Mononuclear cell (primary cell): ENCODE results near the gene XPO1. TPM values are rescaled to one million over a fixed set of nuclear protein-coding genes. Genes with fewer than 3 reads are reported as not detected.
"Not testable (repeated sequence)": the region's sequence is repeated elsewhere in the genome, so short reads cannot be mapped to it uniquely, and the experiment has no call there.

Experiments
- H3K27me3 ChIP-seq: 2 replicates; pipeline ENCODE4 v1.6.0; 2011; ENCODE audit warnings: low read length, control low read depth; ENCODE audit not compliant: insufficient read depth
- H3K4me1 ChIP-seq: 2 replicates; pipeline ENCODE4 v1.5.1; 2011; ENCODE audit warnings: mild to moderate bottlenecking, low read length, control low read depth; ENCODE audit not compliant: insufficient read depth
- H3K4me3 ChIP-seq: 2 replicates; pipeline ENCODE4 v1.5.1; 2011; ENCODE audit warnings: mild to moderate bottlenecking, low read length, moderate library complexity
- H3K9me3 ChIP-seq: 2 replicates; pipeline ENCODE4 v1.5.1; 2011; ENCODE audit warnings: low read depth, mild to moderate bottlenecking, control low read depth, low read length
- total RNA-seq: library from RNA; depleted of rRNA; stranded (reverse); fragments of >200 nt; gene quantifications from one replicate; pipeline ENCODE4 v1.2.3, GENCODE V29; 2012

The XPO1 gene, protein sequence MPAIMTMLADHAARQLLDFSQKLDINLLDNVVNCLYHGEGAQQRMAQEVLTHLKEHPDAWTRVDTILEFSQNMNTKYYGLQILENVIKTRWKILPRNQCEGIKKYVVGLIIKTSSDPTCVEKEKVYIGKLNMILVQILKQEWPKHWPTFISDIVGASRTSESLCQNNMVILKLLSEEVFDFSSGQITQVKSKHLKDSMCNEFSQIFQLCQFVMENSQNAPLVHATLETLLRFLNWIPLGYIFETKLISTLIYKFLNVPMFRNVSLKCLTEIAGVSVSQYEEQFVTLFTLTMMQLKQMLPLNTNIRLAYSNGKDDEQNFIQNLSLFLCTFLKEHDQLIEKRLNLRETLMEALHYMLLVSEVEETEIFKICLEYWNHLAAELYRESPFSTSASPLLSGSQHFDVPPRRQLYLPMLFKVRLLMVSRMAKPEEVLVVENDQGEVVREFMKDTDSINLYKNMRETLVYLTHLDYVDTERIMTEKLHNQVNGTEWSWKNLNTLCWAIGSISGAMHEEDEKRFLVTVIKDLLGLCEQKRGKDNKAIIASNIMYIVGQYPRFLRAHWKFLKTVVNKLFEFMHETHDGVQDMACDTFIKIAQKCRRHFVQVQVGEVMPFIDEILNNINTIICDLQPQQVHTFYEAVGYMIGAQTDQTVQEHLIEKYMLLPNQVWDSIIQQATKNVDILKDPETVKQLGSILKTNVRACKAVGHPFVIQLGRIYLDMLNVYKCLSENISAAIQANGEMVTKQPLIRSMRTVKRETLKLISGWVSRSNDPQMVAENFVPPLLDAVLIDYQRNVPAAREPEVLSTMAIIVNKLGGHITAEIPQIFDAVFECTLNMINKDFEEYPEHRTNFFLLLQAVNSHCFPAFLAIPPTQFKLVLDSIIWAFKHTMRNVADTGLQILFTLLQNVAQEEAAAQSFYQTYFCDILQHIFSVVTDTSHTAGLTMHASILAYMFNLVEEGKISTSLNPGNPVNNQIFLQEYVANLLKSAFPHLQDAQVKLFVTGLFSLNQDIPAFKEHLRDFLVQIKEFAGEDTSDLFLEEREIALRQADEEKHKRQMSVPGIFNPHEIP (N-terminal part only)
- 111 TPM for total RNA-seq

- no peaks in the 10 kb centered on the region for H3K9me3 ChIP-seq
- H3K4me3 ChIP-seq: peak within 1 kb of the TSS; percentile 88
- no peaks in the 10 kb centered on the region for H3K27me3 ChIP-seq
- H3K4me1 ChIP-seq: peaks cover 19% of the 10 kb centered on the region
These were observed at the start of gene XPO1 for GRCh38 chr2:61538200-61538919. Gene XPO1 (minus strand): TSS chr2:61538356. CDS start chr2:61533897, 4,459 bp downstream.

DNA sequence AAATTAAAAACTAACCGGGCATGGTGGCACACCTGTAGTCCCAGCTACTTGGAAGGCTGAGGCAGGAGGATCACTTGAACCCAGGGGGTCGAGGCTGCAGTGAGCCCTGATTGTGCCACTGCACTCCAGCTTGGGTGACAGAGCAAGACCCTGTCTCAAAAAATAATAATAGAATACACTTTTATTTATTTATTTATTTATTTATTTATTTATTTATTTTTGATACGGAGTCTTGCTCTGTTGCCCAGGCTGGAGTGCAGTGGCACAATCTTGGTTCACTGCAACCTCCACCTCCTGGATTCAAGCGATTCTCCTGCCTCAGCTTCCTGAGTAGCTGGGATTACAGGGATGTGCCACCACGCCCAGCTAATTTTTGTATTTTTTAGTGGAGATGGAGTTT is 48.8 kb upstream of the XPO1 start:
- not testable (repeated sequence) for H3K27me3 ChIP-seq, H3K4me3 ChIP-seq, H3K4me1 ChIP-seq, H3K9me3 ChIP-seq

- H3K4me1 ChIP-seq: no peaks in the 10 kb centered on the region
- H3K27me3 ChIP-seq: no peaks in the 10 kb centered on the region
- no peaks in the 10 kb centered on the region for H3K9me3 ChIP-seq
These were observed 47.2 kb upstream of the XPO1 start for GRCh38 chr2:61585383-61585782.

DNA sequence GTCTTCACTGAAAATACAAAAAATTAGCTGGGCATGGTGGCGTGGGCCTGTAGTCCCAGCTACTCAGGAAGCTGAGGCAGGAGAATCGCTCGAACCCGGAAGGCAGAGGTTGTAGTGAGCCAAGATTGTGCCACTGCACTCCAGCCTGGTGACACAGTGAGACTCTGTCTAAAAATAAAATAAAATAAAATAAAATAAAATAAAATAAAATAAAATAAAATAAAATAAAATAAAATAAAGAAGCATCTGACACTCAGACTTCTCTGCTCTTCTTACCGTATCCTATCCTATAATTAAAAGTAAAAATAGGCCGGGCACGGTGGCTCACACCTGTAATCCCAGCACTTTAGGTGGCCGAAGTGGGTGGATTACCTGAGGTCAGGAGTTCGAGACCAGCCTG is 46.2 kb upstream of the XPO1 start:
- H3K27me3 ChIP-seq, H3K4me3 ChIP-seq, H3K4me1 ChIP-seq, H3K9me3 ChIP-seq: not testable (repeated sequence)

More at GRCh38 chr2:61585383-61585782, 47.2 kb upstream of the XPO1 start:
- no peak overlapping the region for H3K4me3 ChIP-seq

DNA sequence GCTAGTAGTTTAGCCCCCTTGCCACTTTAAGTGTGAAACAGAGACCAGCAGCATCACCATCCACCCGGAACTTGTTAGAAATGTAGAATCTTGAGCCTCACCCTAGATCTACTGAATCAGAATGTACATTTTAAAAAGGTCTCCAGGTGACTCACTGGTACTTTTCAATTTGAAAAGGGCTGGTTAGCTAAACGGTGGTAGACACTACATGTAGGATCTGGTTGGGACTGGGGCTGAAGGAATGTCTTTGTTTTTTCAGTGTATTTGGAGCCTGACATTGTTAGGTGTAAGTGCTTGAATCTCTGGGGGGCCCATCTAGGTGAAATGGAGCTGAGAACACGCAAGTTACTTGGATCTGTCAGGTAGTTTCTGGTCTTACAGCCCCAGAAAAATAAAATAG is 44.0 kb upstream of the XPO1 start:
- Histone ChIP-seq H3K4me1 (no peaks in the 10 kb centered on the region), H3K9me3 (no peaks in the 10 kb centered on the region), H3K4me3 (no peak overlapping the region), H3K27me3 (no peaks in the 10 kb centered on the region)

DNA sequence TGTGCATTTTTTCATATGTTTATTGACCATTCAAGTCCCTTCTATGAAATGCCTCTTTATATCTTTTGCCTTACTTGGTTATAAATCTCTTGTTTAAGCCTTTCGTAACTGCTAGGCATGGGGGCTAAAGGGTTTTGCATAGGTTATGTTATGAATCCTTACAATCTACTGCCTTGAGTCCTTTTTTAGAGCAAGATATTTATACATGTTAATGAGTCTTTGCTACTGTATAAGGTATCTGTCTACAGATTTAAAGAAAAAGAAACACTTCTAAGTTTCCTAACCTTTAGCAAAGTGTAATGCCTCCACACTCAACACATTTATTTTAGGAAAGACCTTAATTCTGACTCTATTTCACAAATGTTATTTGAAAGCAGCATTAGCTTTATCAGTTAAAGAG is 43.6 kb upstream of the XPO1 start:
- H3K27me3 ChIP-seq: no peaks in the 10 kb centered on the region
- no peaks in the 10 kb centered on the region for H3K4me1 ChIP-seq
- H3K9me3 ChIP-seq: no peaks in the 10 kb centered on the region
- H3K4me3 ChIP-seq: no peak overlapping the region

- Histone ChIP-seq H3K9me3 (no peaks in the 10 kb centered on the region), H3K27me3 (no peaks in the 10 kb centered on the region), H3K4me3 (no peak overlapping the region), H3K4me1 (no peaks in the 10 kb centered on the region)
These were observed 37.3 kb upstream of the XPO1 start for GRCh38 chr2:61575447-61575859.

DNA sequence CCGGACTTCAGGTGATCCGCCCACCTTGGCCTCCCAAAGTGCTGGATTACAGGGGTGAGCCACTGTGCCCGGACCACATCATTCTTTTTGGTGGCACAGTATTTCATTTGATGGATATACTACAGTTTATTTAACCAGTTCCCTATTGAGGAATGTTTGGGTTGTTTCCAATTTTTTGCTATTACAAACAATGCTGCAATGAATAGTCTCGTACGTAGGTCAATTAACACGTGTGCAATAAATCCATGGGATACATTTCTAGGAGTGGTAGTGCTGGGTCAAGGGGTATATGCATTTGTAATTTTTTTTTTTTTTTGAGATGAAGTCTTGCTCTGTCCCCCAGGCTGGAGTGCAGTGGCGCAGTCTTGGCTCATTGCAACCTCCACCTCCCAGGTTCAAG is 28.4 kb upstream of the XPO1 start:
- no peaks in the 10 kb centered on the region for H3K9me3 ChIP-seq
- no peaks in the 10 kb centered on the region for H3K4me1 ChIP-seq
- no peaks in the 10 kb centered on the region for H3K27me3 ChIP-seq
- no peak overlapping the region for H3K4me3 ChIP-seq

- no peak overlapping the region for H3K4me3 ChIP-seq
- no peaks in the 10 kb centered on the region for H3K9me3 ChIP-seq
- no peaks in the 10 kb centered on the region for H3K4me1 ChIP-seq
- H3K27me3 ChIP-seq: no peaks in the 10 kb centered on the region
These were observed 24.5 kb upstream of the XPO1 start for GRCh38 chr2:61562615-61563014.

DNA sequence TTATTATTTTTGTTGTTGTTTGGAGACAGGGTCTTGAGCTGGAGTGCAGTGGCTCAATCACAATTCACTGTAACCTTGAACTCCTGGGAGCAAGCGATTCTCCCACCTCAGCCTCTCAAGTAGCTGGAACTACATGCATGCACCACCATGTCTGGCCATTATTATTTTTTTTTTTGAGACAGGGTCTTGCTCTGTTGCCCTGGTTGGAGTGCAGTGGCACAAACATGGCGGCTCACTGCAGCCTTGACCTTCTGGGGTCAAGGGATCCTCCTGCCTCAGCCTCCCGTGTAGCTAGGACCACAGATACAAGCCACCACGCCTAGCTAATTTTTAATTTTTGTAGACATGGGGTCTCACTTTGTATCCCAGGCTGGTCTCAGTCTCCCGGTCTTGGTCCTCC is 20.0 kb upstream of the XPO1 start:
- Histone ChIP-seq H3K27me3 (no peaks in the 10 kb centered on the region), H3K4me3 (no peak overlapping the region), H3K9me3 (no peaks in the 10 kb centered on the region), H3K4me1 (no peaks in the 10 kb centered on the region)

GRCh38 chr2:61557381-61557780 is 19.2 kb upstream of the XPO1 start:
- no peaks in the 10 kb centered on the region for H3K27me3 ChIP-seq
- H3K4me3 ChIP-seq: no peak overlapping the region
- no peaks in the 10 kb centered on the region for H3K4me1 ChIP-seq
- no peaks in the 10 kb centered on the region for H3K9me3 ChIP-seq

DNA sequence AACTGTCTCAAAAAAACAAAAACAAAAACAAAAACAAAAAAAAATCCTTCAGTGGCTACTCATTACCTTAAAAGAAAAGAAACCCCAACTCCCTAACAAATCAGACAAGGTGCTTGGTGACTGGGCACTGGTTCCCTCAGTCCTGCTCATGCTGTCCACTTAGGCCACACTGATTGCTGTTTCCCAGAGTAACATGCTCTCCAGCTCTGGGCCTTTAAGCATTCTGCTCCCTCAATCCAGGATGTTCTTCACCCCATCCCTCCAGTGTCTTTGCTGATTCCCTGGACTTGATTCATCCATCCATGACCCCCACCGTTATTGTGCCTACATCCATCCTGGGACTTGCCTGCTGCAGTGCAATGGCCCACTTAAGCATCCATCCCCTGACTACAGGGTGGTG is 16.4 kb upstream of the XPO1 start:
- Histone ChIP-seq H3K9me3 (no peaks in the 10 kb centered on the region), H3K27me3 (no peaks in the 10 kb centered on the region), H3K4me1 (no peaks in the 10 kb centered on the region), H3K4me3 (no peak overlapping the region)

GRCh38 chr2:61550375-61551209 is 12.4 kb upstream of the XPO1 start:
- no peak overlapping the region for H3K4me3 ChIP-seq

DNA sequence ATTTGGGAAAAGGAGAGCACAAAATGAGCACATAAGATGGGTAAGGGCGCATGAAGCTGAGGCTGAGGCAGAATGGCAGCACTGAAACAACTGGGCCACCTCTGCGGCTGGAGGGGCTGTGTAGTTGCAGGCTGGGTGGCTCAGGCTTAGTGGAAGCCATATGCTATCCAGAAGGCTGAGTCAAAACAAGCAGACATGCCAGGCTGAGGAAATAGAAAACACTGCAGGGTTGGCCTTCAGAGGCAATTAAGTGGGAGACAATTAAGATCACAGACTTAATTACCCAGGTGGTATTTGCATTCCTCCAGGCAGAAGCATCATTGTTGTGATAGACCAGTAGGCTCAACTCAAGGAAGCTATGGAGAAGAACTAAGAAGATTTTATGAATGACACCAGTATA is 11.4 kb upstream of the XPO1 start:
- H3K9me3 ChIP-seq: no peaks in the 10 kb centered on the region
- H3K27me3 ChIP-seq: no peaks in the 10 kb centered on the region
- no peak overlapping the region for H3K4me3 ChIP-seq
- no peaks in the 10 kb centered on the region for H3K4me1 ChIP-seq

More at GRCh38 chr2:61550375-61551209, 12.4 kb upstream of the XPO1 start:
- Histone ChIP-seq H3K27me3 (no peaks in the 10 kb centered on the region), H3K9me3 (no peaks in the 10 kb centered on the region), H3K4me1 (no peaks in the 10 kb centered on the region)
